Cerebellar cortex (tissue), 1 donor: ENCODE data around the gene TFB2M.

Experiments used
- DNase-seq: peaks from one replicate; pipeline ENCODE4 v3.0.0-alpha.2; 2015; ENCODE audit warnings: low spot score

TFB2M gene

DNA sequence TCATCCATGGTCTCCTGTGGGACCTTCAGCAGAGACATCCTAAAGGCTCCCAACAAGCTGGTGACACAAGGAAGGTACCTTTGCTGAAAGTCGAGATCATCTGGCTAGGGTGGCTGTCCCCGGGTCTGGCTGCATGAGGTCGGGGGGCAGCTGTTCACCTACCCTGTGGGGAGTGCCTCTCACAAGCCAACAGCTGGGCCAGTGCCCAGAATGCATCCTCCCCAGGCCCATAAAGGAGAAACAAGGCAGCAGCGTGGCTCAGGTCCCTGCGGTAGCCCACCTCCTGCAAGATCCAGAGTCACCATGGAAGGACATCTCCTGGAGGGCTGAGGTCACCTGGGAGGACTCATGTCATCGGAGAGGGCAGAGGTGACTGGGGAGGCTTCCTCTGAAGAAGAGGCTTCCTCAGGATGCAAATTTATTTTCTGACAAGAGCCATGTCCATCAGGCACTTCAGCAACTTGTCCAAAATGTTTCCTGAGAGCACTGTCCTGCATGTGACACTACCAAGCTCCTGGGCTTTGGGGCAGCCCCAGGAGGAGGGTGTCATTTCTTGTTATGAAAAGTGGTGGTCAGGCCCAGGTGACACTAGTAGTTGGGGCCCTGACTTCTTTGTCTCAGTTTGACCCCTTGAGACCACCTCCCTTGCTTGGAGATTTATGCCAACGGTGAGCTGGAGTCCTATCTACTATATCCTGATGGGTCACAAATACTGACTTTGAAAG lies 52.3 kb downstream of the TFB2M start:
- no peak for DNase-seq

DNA sequence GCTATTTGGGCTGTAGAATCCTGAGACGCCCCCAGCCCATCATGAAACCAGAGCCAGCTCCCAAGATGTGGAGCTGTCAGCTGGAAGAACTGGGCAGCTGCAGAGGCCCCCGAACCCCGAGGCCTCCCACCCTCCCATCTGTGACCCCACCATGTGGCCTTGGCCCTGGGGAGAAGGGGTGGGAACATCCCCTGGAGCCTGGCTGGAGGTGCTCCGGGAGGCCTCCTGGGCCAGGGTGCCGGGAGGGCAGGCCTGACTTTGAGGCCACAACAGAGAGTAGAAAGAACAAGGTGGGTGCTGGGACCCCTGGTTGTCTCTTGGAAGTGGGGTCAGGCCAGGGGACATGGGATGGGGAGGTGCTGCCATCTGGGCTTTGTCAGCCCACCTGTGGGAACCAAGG lies 53.0 kb downstream of the TFB2M start:
- no peak for DNase-seq

DNA sequence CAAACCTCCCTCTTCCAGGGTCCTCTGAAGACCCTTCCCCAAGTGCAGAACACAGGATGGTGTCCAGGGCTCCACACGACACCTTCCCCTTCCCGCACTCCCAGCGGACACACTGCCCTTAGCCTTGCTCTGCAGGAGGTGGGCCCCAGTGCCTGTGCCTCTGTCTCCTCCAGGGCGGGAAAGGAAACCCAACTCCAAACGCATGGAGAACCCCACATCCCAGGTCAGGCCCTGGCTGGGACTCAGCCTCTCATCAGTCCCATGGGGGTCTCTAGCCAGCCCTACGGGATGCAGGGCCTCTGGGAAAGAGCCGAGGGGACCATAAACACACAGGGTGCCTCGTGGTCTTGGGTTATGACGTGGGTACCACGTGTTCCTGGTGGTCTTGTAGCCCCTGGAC lies 53.4 kb downstream of the TFB2M start:
- DNase-seq: no peak

GRCh38 chr1:246512230-246512629 lies 53.8 kb downstream of the TFB2M start:
- DNase-seq: no peak

DNA sequence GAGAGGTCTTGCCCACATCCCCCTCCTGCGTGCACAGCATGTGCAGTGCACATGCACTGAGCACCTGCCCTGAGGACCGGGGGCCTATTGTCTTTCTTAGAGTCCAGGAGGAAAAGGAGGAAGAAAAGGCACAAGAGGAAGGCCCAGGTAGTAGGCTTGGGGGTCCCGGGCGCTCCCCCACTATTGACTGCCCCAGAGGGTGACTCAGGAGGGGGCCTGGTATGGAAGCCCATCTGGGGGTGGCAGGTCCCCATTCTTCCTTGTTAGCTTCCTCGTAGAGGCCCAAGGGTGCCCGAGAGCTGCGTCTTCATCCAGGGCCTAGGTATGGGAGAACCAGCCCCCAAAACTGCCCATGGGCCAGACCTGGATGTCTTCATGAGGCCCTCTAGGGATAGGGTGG lies 54.9 kb downstream of the TFB2M start:
- DNase-seq: no peak

DNA sequence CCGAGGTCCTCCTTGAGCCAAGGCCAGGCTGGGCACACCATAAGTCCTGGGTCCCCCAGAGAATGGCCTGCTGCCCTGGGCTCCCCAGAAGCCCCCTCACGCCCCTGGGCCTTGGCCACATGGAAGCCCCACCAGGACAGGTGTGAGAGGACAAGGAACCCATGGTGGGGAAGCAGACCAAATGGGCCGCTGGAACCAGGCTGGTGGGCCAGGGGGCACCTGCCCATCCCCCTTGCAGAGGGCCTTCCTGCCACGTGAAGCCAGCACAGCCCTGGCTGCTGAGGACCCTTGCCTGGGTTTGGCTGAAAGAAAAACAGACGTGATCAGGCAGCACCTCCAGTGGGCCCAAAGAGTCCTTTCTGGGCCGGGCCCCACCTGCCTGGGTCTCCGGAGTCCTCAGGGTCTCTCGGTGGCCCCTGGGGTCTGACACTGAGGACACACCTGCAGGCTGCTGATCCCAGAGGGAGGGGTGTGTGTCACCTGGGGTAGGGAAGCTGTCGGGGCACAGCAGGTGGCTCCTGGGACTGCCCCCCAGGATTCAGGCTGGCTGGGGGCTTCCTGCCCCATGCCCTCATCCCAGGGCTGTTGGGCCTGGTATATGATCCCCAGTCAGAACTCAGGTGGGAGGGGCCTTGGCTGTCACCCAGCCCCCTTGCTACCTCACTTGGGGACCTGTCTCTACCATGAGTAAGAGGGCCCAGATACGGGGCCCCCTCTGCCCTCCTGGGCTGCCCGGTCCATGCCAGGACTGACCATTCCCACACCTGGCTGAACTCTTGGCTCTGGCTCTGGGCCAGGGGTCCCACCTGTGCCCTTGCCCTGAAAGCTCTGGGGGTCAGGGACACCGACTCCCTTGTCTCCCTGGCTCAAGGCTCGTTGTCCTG lies 55.7 kb downstream of the TFB2M start:
- DNase-seq: no peak

DNA sequence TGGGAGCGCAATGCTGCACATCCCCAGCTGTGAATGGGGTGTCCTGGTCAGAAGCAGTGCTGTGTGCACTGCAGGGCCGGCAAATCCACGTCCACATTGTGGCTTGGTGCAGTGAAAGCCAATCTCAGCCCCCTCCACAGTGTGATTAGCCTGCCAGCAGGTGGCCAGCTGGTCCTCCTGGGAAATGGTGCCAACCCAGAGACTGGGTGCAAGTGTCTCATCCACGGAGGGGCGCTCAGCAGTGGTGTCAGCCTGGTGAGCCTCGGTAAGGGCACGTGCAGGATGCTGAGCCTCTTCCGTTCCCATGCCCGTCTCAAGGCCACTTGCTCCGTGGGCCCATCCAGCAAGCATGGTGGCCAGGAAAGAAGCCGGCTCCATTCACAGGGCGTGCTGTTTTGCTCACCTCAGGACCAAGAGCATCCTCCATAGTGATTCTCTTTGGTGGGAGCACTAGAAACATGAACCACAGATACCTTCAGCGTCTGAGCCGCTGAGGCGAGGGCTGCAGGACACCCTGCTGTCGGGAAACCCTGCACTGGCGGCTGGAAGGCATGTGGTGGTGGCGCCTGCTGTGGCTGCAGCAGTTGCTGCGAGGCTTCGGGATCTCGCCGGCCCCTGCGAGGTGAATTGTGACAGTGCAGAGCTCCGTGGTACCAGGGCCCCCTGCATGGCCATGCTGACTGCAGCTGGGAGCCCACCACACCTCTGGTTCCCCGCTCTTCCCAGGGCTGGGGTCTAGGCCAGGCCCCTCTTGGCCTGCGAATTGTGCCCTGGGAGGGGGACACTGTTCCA lies 57.0 kb downstream of the TFB2M start:
- no peak for DNase-seq

- DNase-seq: peak; percentile 81
Measured at GRCh38 chr1:246506674-246507481, 59.2 kb downstream of the TFB2M start, which contains the start of gene SMYD3. Gene SMYD3, minus strand, starts transcription at chr1:246507279.

DNA sequence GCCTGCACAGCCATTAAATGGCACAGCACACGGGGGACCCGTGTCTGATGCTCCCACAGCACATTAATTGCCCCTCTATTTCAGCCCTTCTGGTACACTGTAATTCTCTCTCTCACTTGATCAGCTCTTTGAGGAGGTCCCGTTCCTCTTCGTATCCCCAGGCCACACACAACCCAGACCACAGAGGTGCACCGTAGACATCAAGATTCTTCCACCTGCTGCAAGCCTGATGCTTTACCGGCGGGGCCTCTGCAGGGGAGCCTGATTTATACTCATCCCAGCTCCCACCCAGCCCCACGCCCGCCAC lies 59.7 kb downstream of the TFB2M start:
- no peak for DNase-seq

DNA sequence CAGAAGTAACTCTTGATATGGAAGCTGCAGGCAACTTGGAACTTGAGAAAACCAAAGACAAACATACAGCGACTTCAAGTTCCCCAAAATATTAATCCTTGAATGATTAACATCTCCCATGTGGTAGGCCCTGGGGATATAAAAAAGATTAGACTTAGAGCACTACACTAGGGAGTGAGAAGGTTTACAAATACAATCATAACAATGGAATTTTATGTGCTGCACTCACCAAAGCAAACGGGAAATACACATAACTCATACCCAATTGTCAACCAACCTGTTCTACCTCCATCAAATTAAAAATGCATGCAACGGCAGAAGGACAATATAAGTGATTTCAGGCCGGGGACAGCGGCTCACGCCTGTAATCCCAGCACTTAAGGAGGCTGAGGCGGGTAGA lies 62.7 kb downstream of the TFB2M start:
- DNase-seq: no peak

GRCh38 chr1:246497331-246497915 lies 68.6 kb downstream of the TFB2M start:
- peak; percentile 82 for DNase-seq

DNA sequence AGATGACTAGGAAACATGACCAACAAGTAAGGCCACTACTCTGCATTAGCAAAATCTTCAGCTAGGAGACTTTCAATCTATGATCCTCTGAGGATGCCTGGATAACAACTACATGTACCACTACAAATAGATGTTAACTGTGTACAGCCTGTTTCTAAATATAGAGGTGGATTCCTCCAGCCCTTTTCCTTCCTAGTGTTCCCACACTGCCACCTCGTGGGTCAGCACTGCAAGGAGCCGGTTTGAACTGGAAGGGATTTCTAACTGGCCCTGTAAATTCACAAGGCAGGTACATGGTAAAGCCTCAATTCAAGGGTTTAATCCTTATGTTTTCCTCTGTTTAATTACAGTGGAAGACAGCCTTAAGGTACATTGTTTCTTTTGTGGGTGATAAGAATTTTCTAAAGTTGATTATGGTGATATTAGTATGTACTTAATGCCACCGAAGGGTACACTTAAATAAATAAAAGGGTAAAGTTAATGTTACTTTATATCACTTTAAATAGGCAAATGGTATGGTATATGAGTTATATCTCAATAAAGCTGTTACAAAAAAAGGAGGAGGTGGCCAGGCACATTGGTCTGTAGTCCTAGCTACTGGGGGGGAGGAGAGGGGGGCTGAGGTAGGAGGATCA lies 73.3 kb downstream of the TFB2M start:
- peak; percentile 96 for DNase-seq

DNA sequence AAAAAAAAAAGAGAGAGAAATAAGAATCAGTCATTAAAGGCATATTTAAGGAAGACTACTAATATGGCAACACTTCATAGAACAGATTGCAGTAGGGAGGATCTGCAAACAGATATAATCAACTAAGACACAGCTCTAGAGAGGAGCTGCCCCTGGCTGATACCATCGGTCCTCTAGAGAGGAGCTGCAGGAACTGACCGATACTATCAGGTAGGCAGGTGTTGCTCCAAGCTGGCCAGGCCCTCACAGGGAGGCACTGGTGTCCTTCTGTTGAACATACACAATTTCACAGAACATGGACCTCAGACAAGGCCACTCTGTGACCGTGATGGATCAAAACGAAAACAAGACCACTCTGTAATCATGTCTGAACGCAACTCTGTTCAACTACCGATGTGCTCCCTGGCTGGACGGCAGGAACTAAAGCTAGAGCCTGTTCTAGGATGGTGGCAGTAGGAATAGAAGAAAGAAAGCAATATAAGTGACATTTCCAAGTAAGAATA lies 74.5 kb downstream of the TFB2M start:
- DNase-seq: peak; percentile 51
